H9 (cell line): Measurements from ENCODE around the gene UNC5C. TPM values are rescaled to one million over a fixed set of nuclear protein-coding genes. Genes with fewer than 3 reads are reported as not detected.

Source experiments
- DNase-seq: peaks from one replicate; pipeline ENCODE4 v3.0.0-alpha.2; 2017
- H2AFZ ChIP-seq: one replicate; pipeline ENCODE4 v1.6.1; 2013; ENCODE audit warnings: mild to moderate bottlenecking, low read length, control low read depth, moderate library complexity
- H2AK5ac ChIP-seq: 2 replicates; pipeline ENCODE4 v1.6.1; 2013; ENCODE audit warnings: low read length, control low read depth, mixed read lengths; ENCODE audit not compliant: insufficient read length
- H2BK120ac ChIP-seq: one replicate; pipeline ENCODE4 v1.6.1; 2013; ENCODE audit warnings: low read depth, mild to moderate bottlenecking, low read length, control low read depth, inconsistent platforms; ENCODE audit not compliant: poor library complexity, severe bottlenecking
- H2BK12ac ChIP-seq: 2 replicates; pipeline ENCODE4 v1.6.1; 2013; ENCODE audit warnings: low read length, control low read depth, mixed read lengths, low read depth; ENCODE audit not compliant: insufficient read length
- H2BK15ac ChIP-seq: 2 replicates; pipeline ENCODE4 v1.6.1; 2013; ENCODE audit warnings: low read depth, low read length, control low read depth
- H2BK20ac ChIP-seq: one replicate; pipeline ENCODE4 v1.6.1; 2013; ENCODE audit warnings: low read depth, mild to moderate bottlenecking, low read length, control low read depth, inconsistent platforms; ENCODE audit not compliant: poor library complexity, severe bottlenecking
- H2BK5ac ChIP-seq: 2 replicates; pipeline ENCODE4 v1.6.1; 2013; ENCODE audit warnings: low read length, control low read depth, mixed read lengths; ENCODE audit not compliant: insufficient read length
- H3K14ac ChIP-seq: 2 replicates; pipeline ENCODE4 v1.6.1; 2013; ENCODE audit warnings: low read length, control low read depth; ENCODE audit not compliant: insufficient read depth
- H3K18ac ChIP-seq: 2 replicates; pipeline ENCODE4 v1.6.1; 2013; ENCODE audit warnings: low read depth, mild to moderate bottlenecking, mixed read lengths, low read length, control low read depth; ENCODE audit not compliant: insufficient read length
- H3K23ac ChIP-seq: 2 replicates; pipeline ENCODE4 v1.6.1; 2013; ENCODE audit warnings: low read length, control low read depth, mixed read lengths, low read depth; ENCODE audit not compliant: insufficient read length
- H3K23me2 ChIP-seq: 2 replicates; pipeline ENCODE4 v1.6.1; 2013; ENCODE audit warnings: low read depth, mild to moderate bottlenecking, mixed read lengths, low read length, control low read depth; ENCODE audit not compliant: insufficient read length, poor library complexity, severe bottlenecking
- H3K27ac ChIP-seq: 2 replicates; pipeline ENCODE4 v1.5.1; 2013; ENCODE audit warnings: low read length, control low read depth, mixed read lengths, low read depth; ENCODE audit not compliant: insufficient read length
- H3K27me3 ChIP-seq: 2 replicates; pipeline ENCODE4 v1.6.1; 2013; ENCODE audit warnings: low read length, control low read depth, inconsistent platforms; ENCODE audit not compliant: insufficient read depth
- H3K4ac ChIP-seq: 2 replicates; pipeline ENCODE4 v1.6.1; 2013; ENCODE audit warnings: low read depth, mild to moderate bottlenecking, control low read depth, inconsistent platforms, low read length, moderate library complexity
- H3K4me1 ChIP-seq: 2 replicates; pipeline ENCODE4 v1.6.1; 2013; ENCODE audit warnings: low read length, control low read depth, inconsistent platforms; ENCODE audit not compliant: insufficient read depth
- H3K4me2 ChIP-seq: 2 replicates; pipeline ENCODE4 v1.6.1; 2013; ENCODE audit warnings: low read length, control low read depth, mixed read lengths; ENCODE audit not compliant: insufficient read length, insufficient read depth
- H3K56ac ChIP-seq: 2 replicates; pipeline ENCODE4 v1.6.1; 2013; ENCODE audit warnings: low read depth, mild to moderate bottlenecking, mixed read lengths, low read length, control low read depth; ENCODE audit not compliant: insufficient read length
- H3K79me1 ChIP-seq: 2 replicates; pipeline ENCODE4 v1.6.1; 2013; ENCODE audit warnings: low read depth, mild to moderate bottlenecking, moderate library complexity, low read length, control low read depth, inconsistent platforms; ENCODE audit not compliant: insufficient read depth, poor library complexity, severe bottlenecking
- H3K79me2 ChIP-seq: 2 replicates; pipeline ENCODE4 v1.6.1; 2013; ENCODE audit warnings: low read length, control low read depth, inconsistent platforms; ENCODE audit not compliant: insufficient read depth
- H3K9ac ChIP-seq: 2 replicates; pipeline ENCODE4 v1.6.1; 2013; ENCODE audit warnings: low read length, control low read depth, mixed read lengths; ENCODE audit not compliant: insufficient read length; ENCODE audit errors: extremely low read depth
- H3K9me3 ChIP-seq: one replicate; pipeline ENCODE4 v1.6.1; 2013; ENCODE audit warnings: low read depth, low read length, inconsistent platforms; ENCODE audit not compliant: control insufficient read depth
- H3T11ph ChIP-seq: one replicate; pipeline ENCODE4 v1.6.1; 2013; ENCODE audit warnings: mild to moderate bottlenecking, low read length, control low read depth, inconsistent platforms
- H4K20me1 ChIP-seq: one replicate; pipeline ENCODE4 v1.6.1; 2013; ENCODE audit not compliant: control insufficient read depth, insufficient read length, insufficient read depth
- H4K5ac ChIP-seq: 2 replicates; pipeline ENCODE4 v1.6.1; 2013; ENCODE audit warnings: low read depth, mild to moderate bottlenecking, mixed read lengths, low read length, control low read depth; ENCODE audit not compliant: insufficient read length
- H4K8ac ChIP-seq: replicated peaks from 2 replicates; pipeline ENCODE4 v1.6.1; 2013; ENCODE audit warnings: low read length, control low read depth, mixed read lengths, low read depth; ENCODE audit not compliant: insufficient read length
- H4K91ac ChIP-seq: 2 replicates; pipeline ENCODE4 v1.6.1; 2013; ENCODE audit warnings: low read depth, mild to moderate bottlenecking, moderate library complexity, mixed read lengths, low read length, control low read depth; ENCODE audit not compliant: insufficient read length
- H3K27ac Mint-ChIP-seq, 3 experiments: 2 replicates in 2 of 3; 3 replicates in 1 of 3; pipeline ENCODE4 v1.8.0; 2020 to 2021; ENCODE audit warnings: mixed read lengths in 3 of 3, mild to moderate bottlenecking in 1 of 3, moderate library complexity in 1 of 3
- H3K27me3 Mint-ChIP-seq: 2 replicates; pipeline ENCODE4 v1.8.0; 2021; ENCODE audit warnings: low read depth, mild to moderate bottlenecking, moderate library complexity, mixed read lengths
- H3K36me3 Mint-ChIP-seq, 3 experiments: 2 replicates in 2 of 3; 3 replicates in 1 of 3; pipeline ENCODE4 v1.8.0; 2020 to 2021; ENCODE audit warnings: low read depth in 3 of 3, mixed read lengths in 3 of 3; ENCODE audit not compliant: insufficient read depth in 1 of 3
- H3K4me1 Mint-ChIP-seq, 2 experiments: 2 replicates each; pipeline ENCODE4 v1.8.0; 2020; ENCODE audit warnings: mixed read lengths in 2 of 2
- H3K4me3 Mint-ChIP-seq, 2 experiments: 2 replicates in 1 of 2; 3 replicates in 1 of 2; pipeline ENCODE4 v1.8.0; 2020 to 2021; ENCODE audit warnings: mild to moderate bottlenecking in 2 of 2, mixed read lengths in 2 of 2, moderate library complexity in 1 of 2
- H3K9me3 Mint-ChIP-seq, 2 experiments: 2 replicates in 1 of 2; 3 replicates in 1 of 2; pipeline ENCODE4 v1.8.0; 2020; ENCODE audit warnings: mild to moderate bottlenecking in 2 of 2, mixed read lengths in 2 of 2, moderate library complexity in 1 of 2
- CTCF ChIP-seq: fragments of 200-600 bp; sonication (generic); conservative IDR thresholded peaks from 3 replicates; pipeline ENCODE4 v1.8.0; 2021; ENCODE audit warnings: antibody characterized with exemption, mild to moderate bottlenecking
- WGBS: extraction: QIAGEN DNeasy Blood & Tissue Kit; methylation state at CpG from one replicate; pipeline ENCODE4 v1.1.7; 2013; ENCODE audit warnings: missing lambda C conversion rate, low lambda C conversion rate, mixed read lengths; ENCODE audit not compliant: insufficient read length; ENCODE audit errors: extremely low coverage; 5-methylcytosine and 5-hydroxymethylcytosine counted together
- total RNA-seq: library from RNA; stranded (reverse); gene quantifications from 2 replicates; pipeline ENCODE4 v1.2.1, GENCODE V29; 2021

Gene UNC5C
- total RNA-seq, 1 experiment from 2014 or later: not detected

GRCh38 chr4:95505151-95505550 lies 43.6 kb downstream of the UNC5C start:
- no peak for TF ChIP-seq CTCF

More at GRCh38 chr4:95505151-95505550, 43.6 kb downstream of the UNC5C start:
- Histone ChIP-seq H3K4me2 (no peak overlapping the region), H2AFZ (no peak overlapping the region), H4K91ac (no peak overlapping the region), H3K79me1 (no peaks in the 10 kb centered on the region), H2AK5ac (no peak overlapping the region), H3K23ac (no peak overlapping the region), H3K56ac (no peak overlapping the region), H3K27me3 (no peaks in the 10 kb centered on the region), H3K79me2 (no peaks in the 10 kb centered on the region), H4K20me1 (no peaks in the 10 kb centered on the region), H2BK20ac (no peak overlapping the region), H3K14ac (no peak overlapping the region), H3K9ac (no peak overlapping the region), H3K4ac (no peak overlapping the region), H2BK12ac (no peak overlapping the region), H3T11ph (no peak overlapping the region), H3K23me2 (no peaks in the 10 kb centered on the region), H3K27ac (no peak overlapping the region), H2BK15ac (no peak overlapping the region), H2BK5ac (no peak overlapping the region), H3K9me3 (no peaks in the 10 kb centered on the region), H2BK120ac (no peak overlapping the region), H4K8ac (no peak overlapping the region), H3K18ac (no peak overlapping the region), H4K5ac (no peak overlapping the region), H3K4me1 (no peaks in the 10 kb centered on the region)
- no peak for DNase-seq
- Mint-ChIP-seq H3K36me3 (no peaks in the 10 kb centered on the region), H3K9me3 (no peaks in the 10 kb centered on the region), H3K4me3 (no peak overlapping the region), H3K27me3 (no peaks in the 10 kb centered on the region), H3K27ac (no peak overlapping the region), H3K4me1 (no peaks in the 10 kb centered on the region)
- no CpG with 5 or more reads among the region's 2 CpGs for WGBS
